ENCODE measurements around the gene MTHFD1L.
"Not testable (repeated sequence)": the region's sequence is repeated elsewhere in the genome, so short reads cannot be mapped to it uniquely, and the experiment has no call there.

The MTHFD1L gene

DNA sequence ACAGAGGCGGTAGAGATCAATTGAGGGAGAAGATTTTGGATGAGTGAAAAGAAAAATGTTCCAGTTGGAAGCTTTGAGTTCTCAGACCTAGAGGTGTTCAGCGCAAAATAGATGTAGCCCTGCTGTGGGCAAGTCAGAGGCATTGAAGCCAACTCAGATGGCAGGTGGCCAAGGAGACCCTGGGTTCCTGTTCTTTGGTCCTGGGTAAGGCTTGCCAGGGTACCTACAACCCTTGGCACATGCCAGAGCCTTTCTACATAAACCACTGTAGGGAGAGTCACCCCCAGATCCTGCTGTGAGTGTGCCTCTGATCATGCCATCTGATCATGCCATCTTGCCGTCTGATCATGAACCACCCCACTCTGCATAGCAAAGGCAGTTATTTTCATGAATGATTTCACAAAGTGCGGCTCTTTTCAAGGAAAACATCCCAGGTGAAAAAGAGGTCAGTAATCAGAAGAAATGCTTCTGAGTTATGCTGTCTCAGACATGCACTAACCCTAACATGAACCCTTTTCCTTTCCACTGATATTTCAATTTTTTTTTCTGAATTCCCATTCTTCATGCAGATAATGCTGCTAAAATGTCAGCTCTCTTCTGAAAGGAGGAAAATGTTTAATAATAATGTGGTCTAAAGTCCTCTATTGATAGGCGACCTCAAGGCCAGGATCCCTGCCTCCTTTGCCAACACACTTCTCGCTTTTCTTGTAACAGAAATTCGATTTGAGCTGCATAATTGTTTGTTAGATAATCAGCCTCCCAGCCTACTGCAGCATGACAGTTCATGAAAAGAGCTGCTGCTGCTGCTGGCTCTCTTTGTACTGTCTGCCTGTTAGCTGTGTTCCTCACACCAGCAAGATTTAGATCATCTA is 153.6 kb downstream of the MTHFD1L start:
- DNase-seq, result no peak

DNA sequence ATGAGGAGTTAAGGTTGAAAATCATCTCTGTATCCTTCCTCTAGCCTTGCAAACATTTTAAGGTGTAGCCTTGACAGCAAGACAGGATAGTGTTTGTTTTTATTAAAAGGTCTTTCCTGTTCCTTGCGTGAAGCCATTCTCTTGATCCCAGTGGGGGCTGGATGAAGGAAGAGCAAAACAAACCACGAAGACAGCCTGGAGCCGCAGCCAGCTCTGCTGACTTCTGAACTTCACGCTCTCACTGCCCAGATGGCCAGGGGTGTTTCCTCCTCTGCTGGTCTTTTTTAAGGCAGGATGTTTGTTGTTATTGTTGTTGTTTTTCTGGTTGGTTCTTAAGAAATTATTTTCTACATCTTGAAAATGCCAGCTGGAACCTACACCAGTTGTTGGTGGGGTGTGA is 156.4 kb downstream of the MTHFD1L start:
- DNase-seq, result no peak

DNA sequence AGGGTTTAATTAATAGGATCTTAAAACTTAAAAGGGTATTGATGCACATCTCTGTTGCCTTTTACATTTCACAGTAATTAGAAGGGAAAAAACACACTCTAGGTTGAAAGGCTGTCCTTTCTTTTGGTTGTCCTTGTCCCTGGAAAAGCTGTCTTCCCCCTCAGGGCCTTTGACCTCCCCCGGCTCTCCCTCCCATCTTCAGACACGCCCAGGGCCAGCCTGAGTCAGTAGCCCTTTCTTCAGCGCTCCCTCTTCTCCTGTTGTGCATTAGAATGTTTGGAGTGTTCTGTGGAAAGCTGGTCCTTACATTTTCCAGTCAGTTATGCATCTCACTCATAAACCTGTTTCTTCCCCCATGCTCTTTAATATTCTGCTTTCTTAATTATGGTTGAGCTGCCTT is 157.0 kb downstream of the MTHFD1L start:
- DNase-seq, result no peak

DNA sequence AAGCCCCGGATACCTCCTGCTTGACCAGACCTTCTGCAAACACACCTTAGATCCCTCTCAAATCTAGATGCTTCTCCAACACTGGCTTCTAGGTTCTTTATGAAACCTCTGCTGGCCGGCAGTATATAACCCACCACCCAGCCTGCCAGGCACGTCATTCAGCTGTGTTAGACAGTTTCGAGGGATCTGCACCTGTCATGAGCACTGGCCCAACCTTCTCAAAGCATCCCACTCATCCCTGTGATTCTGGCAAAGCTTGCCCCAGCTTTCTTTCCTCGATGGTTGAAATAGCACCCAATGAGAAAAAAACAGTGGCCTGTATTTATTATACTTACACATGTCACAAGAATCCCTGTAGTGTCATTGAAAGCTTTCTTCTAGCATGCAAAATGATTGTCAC is 157.8 kb downstream of the MTHFD1L start:
- no peak for DNase-seq

DNA sequence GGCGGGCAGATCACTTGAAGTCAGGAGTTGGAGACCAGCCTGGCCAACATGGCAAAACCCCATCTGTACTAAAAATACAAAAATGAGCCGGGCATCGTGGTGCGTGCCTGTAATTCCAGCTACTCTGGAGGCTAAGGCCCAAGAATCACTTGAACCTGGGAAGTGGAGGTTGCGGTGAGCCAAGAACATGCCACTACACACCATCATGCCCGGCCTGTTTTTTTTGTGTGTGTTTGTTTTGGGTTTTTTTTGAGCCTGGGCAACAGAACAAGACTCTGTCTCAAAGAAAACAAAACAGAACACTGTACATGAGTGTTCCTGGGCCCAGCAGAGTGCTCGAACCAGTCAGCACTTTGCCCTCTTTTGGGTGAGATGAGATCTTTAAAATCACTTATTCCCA is 159.1 kb downstream of the MTHFD1L start:
- DNase-seq, result no peak

DNA sequence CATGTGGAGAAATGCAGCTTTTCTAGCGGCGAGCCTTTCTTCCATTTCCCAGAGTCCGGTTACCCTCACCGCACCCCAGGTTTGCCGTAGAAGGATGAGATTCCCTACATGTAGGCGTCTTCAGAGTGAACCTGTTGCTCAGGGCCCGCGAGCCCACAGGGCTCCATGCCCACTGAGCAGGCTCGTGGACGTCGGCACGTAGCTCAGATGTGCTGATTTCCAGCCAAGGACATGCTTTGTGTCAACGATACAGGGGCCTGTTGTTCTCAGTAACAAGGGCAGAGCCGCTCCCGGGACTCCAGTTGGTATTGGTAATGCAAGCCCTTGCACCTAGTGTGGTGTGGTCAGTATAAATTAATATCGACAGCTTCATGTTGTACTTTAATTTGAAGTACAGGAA is 159.6 kb downstream of the MTHFD1L start:
- DNase-seq, result no peak

DNA sequence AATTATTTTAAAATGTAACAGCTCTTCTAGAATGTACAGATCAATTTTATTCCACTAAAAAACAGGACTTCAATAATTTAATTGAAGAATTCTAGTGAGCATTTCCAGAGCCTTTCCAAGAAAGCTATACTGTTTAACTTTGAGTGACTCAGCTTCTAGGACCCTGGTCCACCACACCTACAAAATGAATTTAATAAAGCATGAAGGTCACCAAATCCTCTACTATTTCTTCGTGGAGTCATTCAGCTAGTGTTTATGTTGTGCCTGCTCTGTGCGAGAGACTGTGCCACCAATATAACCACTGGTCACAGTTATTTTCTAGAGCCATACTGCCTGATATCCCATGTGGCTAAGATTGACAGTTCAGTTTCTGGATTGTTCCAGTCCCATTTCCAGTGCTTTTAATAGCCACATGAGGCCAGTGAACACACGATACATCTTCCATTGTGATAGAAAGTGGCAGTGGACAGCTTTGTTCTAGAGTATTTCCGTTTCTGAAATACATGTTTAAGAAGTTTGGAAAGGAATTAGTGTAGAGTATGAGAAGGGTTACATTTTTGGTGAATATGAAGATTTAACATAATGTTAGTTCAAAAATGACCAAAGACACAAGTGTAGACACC is 160.7 kb downstream of the MTHFD1L start:
- DNase-seq, result no peak

DNA sequence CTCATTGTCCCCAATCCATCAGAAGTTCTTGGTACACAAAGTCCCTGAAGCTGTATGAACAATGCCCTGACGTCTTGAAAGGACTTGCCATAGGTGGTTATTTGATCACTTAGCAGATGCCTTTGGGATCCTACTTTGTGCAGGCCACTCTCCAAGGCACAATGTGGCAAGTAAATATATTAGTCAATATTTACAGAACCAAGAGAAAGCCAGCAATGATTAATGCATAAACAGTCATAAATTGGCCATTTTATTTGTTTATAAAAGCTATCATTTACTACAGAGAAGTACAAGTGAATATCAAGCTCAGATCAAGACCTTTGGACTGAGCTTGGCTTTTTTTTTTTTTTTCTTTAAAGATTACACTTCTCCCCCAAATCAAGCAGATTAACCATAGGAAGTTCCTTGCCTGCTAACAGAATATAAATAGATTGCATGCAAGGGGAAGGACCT is 161.8 kb downstream of the MTHFD1L start:
- DNase-seq, result no peak

DNA sequence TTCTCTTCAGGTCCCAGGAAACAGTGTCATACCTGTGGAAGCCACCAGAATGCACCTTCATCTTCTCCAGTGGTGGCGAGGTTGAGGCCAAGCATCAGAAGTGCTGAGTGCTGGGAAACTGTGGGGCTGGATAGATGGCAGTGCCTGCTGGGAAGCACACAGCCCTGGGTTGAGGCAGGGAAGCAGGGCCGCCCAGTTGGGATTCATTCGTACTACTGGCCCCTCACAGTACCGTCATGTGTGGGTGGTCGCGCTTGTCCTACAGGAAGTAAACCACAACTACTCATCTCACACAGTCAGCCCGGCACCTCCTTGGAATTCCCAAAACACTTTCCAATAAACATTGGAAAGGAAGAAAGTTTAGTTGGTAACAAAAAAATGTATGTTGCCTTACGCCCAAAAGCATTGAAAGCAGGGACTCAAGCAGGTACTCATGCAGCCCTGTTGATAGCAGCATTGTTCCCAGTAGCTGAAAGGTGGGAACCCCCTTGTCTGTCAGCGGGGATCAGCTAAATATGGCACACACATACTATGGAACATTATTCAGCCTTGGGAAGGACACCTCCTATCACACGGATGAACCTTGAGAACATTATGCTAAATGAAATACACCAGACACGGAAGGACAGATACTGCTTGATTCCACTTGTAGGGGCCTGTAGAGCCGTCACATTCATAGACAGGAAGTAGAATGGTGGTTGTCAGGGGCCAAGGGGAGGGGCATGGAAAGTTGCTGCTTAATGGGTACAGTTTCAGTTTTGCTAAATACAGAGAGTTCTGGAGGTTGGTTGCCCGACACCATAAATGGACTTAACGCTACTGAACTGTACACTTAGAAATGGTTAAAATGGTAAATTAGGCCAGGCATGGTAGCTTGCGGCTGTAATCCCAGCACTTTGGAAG is 162.7 kb downstream of the MTHFD1L start:
- no peak for DNase-seq

DNA sequence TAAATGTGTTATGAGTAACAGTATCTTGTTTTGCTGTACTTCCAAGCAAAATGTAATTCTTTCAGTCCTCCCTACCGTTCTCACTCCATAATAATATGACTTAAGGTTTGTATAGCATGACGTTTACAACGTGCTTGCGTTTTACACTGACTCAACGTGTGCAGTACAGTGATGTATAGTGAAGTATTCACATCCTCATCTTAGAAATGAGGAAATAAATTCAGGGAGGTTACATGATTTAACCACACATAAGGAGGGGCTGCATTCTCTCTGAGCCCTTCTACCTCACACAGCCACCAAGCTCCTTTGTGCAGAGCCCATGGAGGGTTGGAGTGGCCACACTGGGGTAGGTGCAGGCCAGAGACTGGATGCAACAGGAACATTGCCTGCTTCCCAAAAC is 164.5 kb downstream of the MTHFD1L start:
- DNase-seq, result no peak

DNA sequence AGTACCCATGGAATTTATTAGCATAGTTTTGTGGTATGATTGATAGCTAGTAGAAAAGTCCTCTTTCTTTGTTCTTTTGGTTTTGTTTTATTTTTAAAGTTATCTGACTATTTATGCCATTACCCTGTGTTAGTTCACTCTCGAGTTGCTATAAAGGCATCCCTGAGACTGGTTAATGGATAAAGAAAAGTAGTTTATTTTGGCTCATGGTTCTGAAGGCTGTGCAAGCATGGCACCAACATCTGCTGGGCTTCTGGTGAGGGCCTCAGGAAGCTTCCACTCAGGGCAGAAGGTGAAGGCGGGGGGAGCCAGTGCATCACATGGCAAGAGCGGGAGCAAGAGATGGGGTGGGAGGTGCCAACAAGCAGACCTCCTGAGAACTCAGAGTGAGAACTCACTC is 166.5 kb downstream of the MTHFD1L start:
- DNase-seq, result no peak

DNA sequence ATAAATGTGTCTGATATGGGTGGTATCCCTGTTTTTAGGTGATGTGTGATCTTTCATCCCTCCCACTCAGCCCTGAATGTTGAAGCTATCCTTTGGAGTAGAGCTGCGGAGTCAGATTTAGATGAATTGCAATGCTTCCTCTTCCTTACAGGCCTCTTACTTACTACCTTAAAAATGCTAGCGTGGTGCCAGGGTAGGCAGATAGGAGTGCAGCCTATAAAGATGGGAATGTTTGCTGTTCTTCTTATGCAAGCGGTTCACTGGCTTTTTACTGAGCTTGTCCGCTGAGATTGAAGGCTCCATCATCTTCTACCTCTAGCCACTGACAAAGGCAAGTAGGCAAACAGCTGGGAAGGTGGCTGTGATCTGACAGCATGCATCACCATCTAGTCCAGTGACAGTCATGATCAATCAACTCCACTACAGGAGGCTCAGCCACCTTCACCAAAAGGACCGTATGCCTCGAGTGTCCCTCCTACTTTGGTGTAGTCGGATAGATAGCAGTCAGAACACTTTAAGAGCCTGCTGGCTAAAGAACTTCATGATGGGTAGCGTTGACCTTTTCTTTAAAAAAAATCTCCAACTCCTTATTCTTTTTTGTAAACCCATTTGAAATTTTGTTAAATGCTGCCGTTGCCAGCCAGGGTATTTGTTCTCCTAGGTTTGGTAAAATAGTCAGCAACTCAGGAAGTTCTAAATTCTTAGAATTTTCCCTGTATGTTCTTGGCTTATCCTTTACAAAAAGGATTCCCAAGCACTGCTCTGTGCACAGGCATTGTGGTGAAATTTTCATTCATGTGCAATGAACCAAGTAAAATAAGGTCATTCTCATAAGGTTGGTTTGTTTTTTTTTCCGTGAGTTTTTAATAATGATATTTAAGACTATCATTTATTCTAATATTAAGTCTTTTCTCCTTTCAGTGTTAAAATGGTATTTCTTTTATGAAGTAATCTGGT is 169.6 kb downstream of the MTHFD1L start:
- DNase-seq, result no peak

DNA sequence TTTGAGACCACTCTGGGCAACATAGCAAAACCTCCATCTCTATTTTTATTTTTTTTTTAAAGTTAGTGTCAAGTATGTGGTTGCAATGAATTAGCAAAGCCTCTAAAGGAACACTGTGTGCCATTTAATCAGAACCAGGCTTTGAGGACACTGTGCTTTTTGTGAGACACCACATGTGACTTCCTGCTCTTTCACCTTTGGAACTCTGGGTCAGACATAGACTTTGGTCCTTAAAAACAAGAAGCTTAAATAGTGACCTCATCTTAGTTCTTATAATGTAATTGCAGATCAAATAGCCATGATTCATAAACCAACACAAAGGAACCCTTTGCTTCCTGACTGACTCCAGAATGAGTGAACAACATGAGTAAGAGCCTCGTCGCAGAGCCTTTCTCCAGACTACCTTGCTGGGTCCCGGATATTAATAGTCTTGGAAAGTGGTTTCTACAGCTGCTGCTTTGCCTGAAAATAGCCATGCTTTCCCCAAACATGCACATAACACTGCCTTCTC is 170.8 kb downstream of the MTHFD1L start:
- not testable (repeated sequence) for DNase-seq

DNA sequence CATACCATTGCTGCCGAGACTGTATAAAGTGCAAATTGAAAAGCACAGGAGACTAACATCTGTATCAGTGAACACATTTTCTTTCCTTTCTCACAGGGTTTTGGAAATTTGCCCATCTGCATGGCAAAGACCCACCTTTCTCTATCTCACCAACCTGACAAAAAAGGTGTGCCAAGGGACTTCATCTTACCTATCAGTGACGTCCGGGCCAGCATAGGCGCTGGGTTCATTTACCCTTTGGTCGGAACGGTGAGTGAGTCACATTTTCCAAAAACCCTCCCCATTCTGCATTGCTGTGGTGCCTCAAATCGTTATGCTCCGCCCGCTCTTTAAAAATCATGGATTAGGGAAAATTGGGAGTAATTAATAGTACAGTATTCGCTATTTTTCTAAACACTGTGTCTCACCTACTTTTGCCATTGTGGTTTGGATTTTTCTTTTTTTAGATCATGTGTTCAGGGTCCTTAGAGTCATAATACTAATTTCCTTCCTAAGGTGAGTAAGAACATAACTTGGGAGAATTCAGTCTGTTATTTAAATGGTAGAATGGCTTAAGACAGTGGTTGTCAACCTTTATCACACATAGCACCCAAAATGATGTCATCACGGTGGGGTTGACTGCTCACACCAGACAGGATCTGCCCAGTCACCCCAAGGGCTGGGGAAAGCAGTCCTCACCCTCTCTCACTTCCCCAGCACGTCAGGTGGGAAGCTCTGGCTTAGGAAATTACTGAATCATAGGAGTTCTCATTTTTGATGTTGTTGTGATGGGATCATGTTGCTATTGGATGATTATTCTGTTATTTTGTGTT is 171.6 kb downstream of the MTHFD1L start:
- no peak for DNase-seq

DNA sequence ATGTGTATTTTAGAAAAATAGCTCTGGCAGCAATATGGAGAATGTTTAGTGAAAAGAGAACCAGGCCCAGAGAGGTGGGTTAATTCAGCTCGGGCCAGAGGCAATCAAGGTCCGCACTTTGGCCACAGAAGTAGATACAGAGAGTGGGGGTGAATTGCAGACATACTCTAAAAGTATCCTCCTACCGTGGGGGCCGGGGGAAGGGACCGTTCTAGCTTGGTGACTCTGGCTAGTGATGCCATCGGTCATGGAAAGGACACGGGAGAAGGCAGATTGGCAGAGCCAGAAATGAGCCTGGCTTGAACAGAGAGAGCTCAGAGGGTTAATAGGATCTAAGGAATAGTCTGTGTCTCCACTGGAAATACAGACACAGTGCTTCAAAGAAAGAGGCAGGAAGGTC is 173.1 kb downstream of the MTHFD1L start:
- no peak for DNase-seq

DNA sequence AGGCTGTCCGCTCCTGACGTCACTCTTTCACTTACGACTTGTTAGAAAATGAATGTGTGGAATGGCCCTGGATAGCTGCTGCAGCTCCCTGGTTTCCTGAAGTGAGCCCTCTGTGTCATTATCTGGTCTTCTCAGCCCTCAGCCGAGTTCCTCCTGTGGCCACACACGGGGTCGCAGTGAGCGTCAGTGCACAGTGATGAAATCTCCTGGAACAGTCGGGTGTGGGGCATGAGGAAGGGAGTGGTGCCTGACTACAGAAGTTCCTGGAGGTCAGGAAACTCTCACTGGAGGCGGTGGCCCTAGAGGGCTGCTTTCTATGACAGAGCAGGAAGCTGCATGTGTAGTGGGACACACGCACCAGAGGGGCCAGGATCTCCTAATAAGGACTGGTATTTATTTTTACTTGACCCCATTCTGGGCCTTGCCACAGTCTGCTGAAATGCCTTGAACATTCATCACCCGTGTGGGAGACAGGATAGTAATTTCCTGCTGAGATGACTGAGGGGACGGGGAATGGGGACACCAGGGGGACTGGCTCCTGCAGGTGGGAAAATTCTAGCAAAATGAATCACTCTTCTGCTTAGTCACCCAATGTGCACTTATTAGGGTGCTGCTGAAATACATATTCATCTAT is 175.5 kb downstream of the MTHFD1L start:
- not testable (repeated sequence) for DNase-seq

DNA sequence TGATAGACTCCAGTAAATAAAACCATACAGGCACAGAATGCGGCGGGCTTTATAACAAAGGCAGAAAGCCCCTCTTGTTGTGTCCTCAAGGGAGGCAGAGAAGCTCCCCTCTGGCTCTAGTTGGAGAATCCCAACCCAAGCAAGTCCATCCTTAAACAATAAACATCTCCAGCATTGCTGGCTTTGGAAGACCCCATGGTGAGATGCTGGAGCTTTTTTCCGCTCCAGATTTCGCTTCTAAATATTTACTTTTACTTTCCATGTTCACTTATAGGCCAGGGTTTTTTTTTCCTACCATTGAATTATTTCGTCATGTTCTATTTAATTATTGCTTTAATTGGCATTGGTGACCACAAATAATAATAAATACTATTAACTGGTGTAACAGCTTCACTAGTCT is 176.2 kb downstream of the MTHFD1L start:
- DNase-seq, result no peak

DNA sequence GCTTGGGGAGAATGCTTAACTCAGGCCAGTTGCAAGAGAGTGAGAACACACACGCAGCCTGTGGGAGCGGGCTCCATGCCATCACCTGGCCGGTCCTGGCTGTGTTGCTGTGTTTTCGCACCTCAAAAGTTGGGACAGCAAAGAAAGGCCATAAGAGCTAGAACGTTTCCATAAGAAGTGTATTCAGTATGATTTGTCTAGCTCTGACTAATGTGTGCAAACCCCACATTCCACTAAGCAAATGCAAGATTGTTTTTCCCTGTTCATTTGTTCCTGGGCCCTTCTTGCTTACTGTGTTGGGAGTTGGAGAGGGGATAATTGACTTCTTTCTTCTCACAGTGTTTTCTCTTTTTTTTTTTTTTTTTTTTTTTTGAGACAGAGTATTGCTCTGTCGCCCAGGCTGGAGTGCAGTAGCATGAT is 177.4 kb downstream of the MTHFD1L start:
- DNase-seq, result peak in 1 of 2 experiments; percentile 31

DNA sequence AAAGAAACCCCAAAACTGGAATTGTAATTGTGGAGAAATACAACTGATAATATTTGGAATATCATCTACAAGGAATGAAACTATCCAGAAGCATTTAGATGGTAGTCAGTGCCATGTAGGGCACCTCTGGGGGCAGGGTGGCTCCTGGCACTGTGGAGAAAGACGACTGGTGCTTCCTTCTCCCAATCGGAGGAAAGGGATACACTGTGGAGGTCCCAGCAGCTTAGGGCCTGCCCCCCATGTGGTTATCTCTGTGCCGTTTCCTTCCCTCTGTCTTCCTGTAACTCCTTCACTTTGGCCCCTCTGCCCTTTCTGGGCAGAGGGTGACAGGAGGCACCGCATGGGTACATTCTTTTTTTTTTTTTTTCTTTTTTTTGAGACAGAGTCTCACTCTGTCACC is 178.4 kb downstream of the MTHFD1L start:
- no peak for DNase-seq

Data from cerebellar nuclear complex (tissue), 1 donor.